ENCODE results near the gene RTN4RL1.
"Not testable (repeated sequence)": the region's sequence is repeated elsewhere in the genome, so short reads cannot be mapped to it uniquely, and the experiment has no call there.

RTN4RL1 gene

DNA sequence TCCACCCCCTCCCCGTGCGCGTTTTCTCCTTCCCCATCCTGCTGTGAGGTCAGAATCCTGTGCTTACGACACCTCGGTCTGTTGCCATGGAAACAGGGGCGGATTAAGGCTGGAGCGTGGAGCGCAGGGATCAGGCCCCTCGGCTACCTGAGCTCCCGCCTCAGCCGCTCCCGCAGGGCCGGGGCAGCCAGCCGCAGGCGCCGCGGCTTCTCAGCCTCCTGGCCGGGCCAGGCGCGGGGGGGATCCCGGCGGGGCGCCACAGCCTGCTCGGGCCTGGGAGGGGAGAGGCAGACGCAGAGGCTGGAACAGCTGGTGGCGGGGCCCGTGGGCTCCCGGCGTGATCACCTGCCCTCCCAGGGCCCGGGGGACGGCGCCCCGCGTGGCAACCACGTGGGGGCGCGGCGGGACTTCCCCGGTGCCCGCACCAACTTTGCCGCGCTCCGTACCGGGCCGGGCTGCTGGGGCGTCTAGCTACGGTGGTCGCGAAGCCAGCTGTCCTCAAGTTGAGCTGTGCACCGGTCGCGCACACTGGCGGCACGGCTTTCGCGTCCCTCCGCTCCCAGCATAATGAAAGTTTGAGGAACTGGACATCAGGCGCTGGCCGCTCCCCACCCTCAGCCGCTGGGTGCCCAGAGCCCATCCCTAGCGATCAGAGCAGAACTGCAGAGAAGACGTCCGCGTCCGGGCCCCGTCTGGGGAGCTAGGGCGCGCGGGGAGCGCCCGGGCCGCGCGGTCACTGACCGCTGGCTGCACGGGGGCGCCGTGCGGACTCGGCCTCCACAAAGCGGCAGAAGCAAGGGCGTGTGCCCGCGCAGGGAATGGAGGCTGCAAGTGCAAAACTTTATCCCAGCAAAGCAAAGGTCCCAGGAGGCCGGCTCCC lies 1.2 kb downstream of the RTN4RL1 start:
- DNase-seq = no peak

GRCh38 chr17:2023256-2023655 lies 1.9 kb downstream of the RTN4RL1 start:
- DNase-seq = no peak

DNA sequence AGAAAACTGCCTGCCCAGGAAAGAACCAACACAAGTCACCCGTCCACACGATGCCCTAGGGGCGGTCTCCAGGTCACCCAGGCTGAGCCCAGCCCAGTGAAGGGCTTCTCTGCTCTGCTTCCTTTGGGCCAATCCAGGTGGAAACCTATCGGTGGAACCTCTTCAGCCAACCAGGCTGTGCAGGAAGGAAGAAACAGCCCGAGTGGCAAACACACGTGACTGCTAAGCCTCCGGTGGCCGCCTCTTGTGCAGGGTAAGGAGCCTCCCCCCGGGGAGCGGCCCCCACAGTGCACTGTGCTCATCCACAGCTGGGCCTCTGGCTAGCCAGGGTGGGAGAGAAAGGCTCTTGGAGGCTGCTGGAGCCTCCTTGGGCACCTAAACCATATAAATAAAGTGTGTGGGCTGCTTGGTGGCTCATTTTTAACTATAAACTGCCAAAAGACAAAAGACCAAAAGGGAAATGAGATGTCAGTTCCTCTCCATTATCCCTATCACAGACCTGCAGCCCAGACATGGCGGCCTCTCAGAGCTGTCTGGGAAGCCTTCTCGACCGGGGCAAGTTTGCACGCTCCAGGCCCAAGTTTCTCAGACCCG lies 2.4 kb downstream of the RTN4RL1 start:
- DNase-seq = no peak

DNA sequence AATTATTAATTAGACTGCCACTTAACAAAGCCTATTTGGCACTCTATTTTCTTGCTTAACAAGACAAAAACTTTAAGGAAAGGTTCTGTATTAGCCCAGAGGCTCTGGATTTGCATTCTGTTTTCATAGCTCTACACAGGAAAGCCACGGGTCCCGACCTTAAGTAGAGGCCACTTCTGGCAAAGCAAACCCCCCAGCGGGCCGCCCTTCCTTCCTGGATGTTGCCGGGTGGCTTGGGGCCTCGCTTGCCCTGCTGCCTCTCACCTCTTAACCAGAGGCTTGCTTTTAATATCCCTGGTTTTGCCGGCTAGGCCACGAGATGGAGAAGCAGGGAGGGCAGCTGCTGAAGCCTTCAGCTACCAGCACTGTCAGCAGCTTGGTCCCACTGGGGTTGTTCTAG lies 4.4 kb downstream of the RTN4RL1 start:
- DNase-seq = no peak

DNA sequence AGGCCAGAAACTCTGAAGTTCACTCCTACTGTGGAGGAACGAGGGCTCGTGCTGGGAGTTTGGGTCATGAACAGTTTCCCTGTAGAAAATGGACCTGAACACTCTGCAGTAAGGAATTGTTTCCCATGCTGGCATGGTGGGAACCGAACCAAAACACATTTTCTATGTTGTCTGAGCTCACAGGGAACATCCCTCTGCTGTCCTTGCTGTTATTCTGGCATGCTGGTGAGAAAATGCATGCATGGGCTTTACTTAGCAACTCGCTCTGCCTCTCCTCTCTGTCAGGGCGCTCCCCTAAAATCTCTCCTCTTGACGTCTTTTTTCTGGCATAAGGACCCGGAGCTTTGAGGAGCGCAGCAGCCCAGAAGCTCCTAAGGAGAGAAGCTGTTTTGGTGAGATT lies 5.4 kb downstream of the RTN4RL1 start:
- DNase-seq = no peak

DNA sequence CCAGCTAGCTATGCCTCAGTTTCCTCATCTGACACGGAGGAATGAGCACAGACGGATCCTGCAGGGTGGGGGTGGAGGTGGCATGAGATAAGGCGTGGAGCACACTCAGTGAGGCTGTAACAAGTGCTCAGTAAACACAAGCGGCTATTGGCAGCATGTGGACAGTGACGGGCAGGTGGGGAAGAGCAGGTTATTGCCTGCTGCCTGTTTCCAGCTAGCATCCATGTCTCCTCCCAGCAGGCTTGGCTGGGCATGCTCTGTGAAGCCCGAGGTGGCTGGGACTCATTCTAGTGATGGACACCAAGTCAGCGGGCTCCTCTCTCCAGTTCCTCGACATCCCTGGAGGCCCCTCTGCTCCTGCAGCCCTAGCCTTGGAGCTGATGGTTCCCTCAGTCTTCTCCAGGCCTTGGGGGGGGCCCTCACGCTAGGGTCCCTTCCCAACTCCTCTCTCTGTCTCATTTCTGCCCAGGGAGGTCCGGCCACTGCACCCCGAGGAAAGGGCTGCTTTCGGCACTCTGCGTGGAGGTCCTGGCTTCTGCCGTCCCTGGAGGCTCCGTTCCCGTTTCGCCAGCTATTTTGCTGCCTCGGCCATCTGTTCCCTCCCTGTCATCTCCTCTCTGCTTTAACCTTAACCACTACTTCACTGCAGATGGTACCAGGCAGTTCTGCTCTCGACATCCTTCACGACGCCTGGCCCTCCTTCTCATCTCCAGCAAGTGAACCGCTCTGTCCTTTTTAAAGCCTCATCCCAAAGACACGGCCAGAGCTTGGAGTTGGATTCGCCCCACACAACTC lies 6.2 kb downstream of the RTN4RL1 start:
- DNase-seq = no peak

- DNase-seq = no peak
Measured at GRCh38 chr17:2017274-2017941, 7.7 kb downstream of the RTN4RL1 start.

GRCh38 chr17:2016494-2016893 lies 8.6 kb downstream of the RTN4RL1 start:
- no peak for DNase-seq

DNA sequence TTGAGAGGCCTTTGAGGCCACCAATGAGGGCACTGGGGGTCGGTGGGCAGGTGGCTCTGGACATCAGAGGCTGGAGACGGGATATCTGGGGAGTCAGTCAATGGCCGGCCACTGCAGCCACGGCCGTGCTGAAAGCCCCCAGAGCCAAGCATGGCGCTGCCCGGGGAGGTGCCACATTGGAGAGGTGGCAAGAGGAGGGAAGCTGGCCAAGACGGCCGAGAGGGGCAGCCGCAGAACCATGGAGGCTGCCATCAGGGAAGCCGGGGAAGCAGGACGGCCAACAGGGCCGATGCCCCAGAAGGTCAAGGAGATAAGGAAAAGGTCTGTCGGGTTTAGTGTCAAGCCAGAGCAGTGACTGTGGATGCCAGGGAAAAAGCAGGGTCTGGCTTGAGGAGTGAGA lies 9.8 kb downstream of the RTN4RL1 start:
- no peak for DNase-seq

DNA sequence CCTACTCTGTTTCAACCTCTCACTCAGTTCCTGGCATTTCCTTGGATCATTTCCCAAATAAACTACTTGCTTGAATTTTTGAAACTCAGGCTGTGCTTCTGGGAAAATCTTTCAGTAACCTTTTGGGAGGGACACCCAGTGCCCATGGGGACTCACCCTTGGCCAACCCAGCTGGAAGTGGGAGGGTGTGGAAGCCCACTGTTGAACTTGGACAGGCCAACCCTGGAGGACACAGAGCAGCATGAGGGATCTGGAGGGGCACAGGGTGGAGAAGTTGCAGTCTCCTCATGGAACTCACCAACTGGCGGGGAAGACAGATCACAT lies 11.2 kb downstream of the RTN4RL1 start:
- DNase-seq = no peak

GRCh38 chr17:2013220-2013993 lies 11.7 kb downstream of the RTN4RL1 start:
- not testable (repeated sequence) for DNase-seq

DNA sequence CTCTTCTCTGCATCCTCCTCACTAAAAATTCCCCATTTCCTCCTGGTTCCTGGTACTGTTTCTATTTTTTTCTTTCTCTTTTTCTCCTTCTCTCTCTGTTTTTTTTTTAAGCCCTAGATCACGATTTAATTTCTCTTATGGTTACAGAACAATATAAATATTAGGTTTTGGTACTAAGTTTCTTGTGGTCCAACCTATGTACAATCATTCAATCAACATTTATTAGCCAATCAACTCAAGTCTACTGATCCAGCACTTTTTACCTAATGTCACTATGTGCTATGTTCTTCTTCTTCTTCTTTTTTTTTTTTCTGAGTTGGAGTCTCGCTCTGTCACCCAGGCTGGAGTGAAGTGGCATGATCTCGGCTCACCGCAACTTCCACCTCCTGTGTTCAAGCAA lies 12.6 kb downstream of the RTN4RL1 start:
- no peak for DNase-seq

DNA sequence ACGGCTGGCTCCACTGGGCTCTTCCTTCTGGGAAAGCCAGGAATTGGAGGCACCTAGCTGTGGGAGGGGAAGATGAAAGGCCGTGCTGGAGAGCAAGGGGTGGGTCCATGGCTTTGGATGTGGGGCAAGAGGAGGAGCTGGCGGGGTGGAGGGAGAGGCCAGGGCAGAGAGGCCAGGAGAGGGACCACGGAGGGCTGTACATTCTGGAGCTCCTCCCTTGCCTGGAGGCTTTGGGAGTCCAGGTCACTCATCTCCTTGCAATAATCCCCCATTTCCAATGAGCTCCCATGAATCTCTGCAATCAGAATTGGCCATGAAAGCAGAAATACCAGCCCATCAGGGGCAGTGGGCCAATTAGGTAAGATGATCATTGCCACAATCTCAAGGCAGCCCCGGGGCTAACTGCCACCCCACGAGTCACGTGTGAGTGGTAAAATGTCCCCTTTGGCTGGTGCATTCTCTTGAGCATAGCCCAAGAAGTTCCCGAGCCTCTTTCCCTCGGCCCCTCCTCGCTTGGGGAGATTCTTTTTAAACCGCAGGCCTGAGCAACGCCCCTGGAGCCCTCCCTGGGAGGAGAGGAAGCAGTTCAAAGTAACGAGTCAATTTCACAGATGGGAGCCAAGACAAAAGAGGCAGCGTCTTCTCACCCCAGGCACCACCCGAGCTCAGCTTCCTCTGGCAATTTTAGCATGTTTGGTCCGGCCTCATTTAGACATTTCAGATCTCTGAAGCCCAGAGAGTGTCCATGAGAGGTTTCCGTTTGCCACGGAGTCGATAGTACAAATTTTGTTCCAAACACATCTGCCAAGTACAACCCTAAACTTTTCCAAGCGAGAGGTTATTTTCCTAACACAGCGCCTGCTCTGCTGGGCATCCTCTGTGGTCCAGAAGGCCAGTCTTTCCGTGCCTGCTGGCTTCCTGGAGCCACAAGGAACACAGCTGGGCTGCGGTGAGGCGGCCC lies 13.4 kb downstream of the RTN4RL1 start:
- DNase-seq = no peak

DNA sequence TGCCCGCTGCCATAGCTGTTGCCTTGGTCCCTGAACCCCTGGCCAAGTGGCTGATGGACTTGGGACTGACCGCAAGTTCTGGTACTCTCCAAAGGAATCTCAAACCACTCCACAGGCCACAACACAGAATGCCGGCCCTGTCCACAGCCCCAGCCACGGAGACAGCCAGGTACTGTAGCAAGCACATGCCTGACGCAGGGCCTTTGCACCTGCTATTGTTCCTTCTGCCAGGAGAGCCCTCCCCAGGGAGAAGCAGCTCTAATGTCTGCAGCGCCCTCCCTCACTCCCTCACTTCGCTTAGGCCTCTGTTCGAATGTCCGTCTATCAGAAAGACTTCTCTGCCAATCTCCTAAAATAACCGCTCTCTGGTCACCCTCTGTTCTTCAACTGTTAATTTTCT lies 15.4 kb downstream of the RTN4RL1 start:
- no peak for DNase-seq

GRCh38 chr17:2008332-2009126 lies 16.6 kb downstream of the RTN4RL1 start:
- no peak for DNase-seq

- no peak for DNase-seq
Measured at GRCh38 chr17:2004435-2004952, 20.6 kb downstream of the RTN4RL1 start.

DNA sequence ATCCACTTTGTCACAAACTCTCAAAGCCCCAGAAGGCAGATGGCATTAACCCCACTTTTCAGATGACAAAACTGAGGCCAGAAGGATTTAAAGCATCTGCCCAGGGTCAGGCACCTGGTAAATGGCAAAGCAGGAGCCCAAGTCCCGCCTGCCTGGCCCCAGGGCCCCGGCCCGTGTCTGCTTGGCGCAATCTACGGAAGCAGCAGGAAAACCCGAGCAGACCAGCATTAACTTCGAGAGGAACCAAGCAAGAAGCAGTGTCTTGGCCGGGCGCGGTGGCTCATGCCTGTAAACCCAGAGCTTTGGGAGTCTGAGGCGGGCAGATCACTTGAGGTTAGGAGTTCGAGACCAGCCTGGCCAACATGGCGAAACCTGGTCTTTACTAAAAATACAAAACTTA lies 21.6 kb downstream of the RTN4RL1 start:
- no peak for DNase-seq

GRCh38 chr17:2002767-2003329 lies 22.3 kb downstream of the RTN4RL1 start:
- DNase-seq = no peak

DNA sequence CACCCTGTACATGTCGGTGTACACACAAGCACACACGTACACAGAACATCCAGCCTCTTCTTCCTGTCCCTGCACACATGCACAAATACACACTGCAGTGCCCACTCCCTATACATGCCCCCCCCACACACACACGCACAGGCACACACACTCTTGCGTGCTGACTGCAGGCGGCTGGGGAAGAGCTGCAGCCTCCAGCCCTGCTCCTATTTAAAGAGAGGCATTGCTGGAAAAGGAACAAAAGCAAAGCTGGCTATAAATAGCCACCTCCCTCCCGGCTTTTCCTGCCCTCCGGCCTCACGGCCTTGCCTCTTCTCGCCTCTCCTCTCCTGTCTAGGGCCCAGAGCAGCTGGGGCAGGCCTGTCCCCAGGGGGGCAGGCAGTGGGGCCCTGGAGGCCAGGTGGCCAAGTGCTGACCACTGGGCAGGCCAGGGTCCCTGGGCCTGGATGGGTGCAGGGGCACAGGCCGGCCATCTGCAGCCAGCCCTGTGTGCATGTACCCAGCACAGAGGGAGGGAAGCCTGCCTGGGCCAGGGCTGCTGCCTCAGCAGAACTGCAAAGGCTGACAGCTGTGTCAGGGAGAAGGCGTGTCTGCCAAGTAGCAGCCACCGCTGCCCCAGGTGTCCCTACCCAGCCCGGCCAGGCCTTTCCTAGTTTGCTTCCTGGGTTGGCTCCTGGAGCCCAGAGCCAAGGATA lies 25.4 kb downstream of the RTN4RL1 start:
- DNase-seq = peak; percentile 32
